ENCODE data around the gene LZTR1. TPM values are rescaled to one million over a fixed set of nuclear protein-coding genes. Genes with fewer than 3 reads are reported as not detected.

The LZTR1 gene
- total RNA-seq, 1 donor from 2014 or later, result 36.7 TPM

DNA sequence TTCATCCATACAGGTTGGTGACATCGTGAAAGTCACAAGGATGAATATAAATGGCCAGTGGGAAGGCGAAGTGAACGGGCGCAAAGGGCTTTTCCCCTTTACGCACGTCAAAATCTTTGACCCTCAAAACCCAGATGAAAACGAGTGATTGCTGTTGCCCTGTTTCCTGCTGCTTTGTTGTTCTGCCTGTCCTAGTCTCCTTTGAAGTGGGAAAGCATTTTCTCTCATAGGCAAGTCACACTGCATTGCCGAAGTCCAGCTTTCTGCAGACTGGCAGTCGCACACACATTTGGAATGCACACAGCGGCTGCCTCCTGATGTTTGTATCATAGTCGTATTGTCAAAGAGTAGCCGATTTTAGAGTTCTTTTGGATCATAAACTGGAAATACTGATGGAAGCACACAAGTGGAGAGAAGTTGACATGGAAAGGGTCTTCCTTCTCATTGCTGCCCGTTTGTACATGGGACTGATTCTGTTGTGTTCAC, 32.4 kb upstream of the LZTR1 start:
- ATAC-seq (no peak), DNase-seq (ENCODE audit: low spot score) (no peak)

DNA sequence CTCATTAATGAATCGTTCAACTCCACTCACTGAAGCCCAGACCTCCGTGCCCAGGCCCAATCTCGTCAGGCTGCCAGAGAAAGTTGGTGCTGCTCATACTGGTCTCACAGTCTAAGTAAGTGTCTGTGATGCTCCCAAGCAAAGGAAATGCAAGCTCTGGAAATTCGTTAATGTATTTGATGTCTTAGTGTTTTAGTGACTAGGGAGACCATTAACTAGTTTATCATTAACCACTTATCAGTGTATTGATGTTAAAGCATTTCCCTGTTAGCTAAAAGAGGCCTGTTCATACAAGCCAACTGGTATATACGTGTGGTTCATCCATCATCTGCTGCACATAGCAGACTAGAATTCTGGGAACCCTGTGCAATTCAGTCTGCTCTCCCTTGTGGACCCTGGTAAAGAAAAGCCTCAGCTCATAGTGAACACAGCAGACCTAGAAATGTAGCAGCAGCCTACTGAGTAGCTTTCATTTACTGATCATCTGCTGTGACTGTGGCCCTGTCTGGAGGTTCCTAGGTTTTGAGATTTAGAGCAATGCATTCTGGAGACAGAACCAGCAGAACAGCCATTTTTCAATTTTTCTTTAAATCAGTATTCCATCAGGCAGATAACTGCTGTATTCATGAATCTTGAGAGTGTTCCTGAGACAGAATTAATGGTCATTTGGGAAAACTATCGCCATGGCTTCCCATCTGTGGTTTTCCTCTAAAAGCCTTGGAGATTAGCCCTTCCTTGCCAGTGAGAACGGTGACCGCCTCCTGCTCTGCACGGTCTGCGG, 30.8 kb upstream of the LZTR1 start:
- DNase-seq (ENCODE audit: low spot score), result no peak
- peak; percentile 22 for ATAC-seq

- DNase-seq (ENCODE audit: low spot score) (peak; percentile 83), ATAC-seq (peak; percentile 65)
Observed at GRCh38 chr22:20951932-20952380, 30.1 kb upstream of the LZTR1 start.

DNA sequence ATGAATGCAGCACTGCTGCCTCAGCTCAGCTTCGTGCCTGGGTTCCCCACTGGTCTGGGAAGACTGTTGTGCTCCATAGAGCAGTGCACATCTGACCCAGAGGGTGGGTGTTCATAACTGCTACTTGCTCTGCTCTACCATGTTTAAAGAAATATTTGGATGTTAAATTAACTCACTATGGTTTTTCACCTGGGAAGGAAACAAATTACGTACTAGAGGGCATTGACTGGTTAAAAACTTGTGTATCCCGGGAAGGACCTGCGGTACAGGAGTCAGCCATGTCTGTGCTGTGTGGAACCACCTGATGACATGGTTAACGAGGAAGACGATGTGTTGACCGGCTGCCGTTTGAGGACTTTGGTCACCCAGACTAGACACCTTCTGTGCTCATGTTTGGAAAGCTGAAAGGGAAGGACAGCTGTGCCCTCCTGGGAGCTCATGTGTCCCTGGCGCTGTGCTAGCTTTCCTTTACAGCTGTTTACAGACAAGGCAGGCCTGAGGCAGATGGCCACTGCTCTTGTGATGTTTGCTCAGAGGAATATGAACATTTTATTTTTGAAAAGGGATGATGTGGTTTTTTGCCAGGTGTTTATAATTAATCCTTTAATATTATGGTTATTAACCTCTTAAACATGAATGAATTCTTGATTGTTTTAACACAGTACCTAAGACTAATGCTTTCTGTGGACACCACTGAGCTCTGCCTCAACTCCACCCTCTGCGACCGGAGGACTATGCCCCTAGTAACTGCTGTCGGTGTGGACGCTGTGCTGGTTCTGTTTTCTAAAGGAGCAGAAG, 29.4 kb upstream of the LZTR1 start:
- ATAC-seq (peak; percentile 53), DNase-seq (ENCODE audit: low spot score) (peak; percentile 82)

GRCh38 chr22:20953342-20953608, 28.8 kb upstream of the LZTR1 start:
- no peak for DNase-seq (ENCODE audit: low spot score)
- ATAC-seq, result no peak

- DNase-seq (ENCODE audit: low spot score), result peak; percentile 80
- peak; percentile 44 for ATAC-seq
Observed at GRCh38 chr22:20953668-20954500, 28.2 kb upstream of the LZTR1 start.

DNA sequence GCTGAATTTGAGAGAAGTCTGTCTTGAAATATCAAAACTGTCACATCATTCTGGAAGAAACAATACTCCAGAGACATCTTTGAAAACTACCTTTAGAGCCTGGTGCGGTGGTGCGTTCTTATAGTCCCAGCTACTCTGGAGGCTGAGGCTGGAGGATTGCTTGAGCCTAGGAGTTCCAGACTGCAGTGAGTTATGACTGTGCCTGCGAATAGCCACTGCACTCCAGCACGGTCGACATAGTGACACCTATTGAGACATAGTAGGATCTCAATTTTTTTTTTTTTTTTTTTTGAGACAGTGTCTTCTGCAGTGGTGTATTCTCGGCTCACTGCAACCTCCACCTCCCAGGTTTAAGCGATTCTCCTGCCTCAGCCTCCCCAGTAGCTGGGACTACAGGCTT, 26.5 kb upstream of the LZTR1 start:
- ATAC-seq, result no peak
- no peak for DNase-seq (ENCODE audit: low spot score)

- ATAC-seq (no peak), DNase-seq (ENCODE audit: low spot score) (no peak)
Observed at GRCh38 chr22:20956258-20957101, 25.6 kb upstream of the LZTR1 start.

- DNase-seq (ENCODE audit: low spot score), result no peak
Observed at GRCh38 chr22:20957102-20957682, 24.9 kb upstream of the LZTR1 start.

GRCh38 chr22:20957683-20958431, 24.2 kb upstream of the LZTR1 start:
- peak; percentile 18 for ATAC-seq
- no peak for DNase-seq (ENCODE audit: low spot score)

More at GRCh38 chr22:20957102-20957682, 24.9 kb upstream of the LZTR1 start:
- peak; percentile 52 for ATAC-seq

DNA sequence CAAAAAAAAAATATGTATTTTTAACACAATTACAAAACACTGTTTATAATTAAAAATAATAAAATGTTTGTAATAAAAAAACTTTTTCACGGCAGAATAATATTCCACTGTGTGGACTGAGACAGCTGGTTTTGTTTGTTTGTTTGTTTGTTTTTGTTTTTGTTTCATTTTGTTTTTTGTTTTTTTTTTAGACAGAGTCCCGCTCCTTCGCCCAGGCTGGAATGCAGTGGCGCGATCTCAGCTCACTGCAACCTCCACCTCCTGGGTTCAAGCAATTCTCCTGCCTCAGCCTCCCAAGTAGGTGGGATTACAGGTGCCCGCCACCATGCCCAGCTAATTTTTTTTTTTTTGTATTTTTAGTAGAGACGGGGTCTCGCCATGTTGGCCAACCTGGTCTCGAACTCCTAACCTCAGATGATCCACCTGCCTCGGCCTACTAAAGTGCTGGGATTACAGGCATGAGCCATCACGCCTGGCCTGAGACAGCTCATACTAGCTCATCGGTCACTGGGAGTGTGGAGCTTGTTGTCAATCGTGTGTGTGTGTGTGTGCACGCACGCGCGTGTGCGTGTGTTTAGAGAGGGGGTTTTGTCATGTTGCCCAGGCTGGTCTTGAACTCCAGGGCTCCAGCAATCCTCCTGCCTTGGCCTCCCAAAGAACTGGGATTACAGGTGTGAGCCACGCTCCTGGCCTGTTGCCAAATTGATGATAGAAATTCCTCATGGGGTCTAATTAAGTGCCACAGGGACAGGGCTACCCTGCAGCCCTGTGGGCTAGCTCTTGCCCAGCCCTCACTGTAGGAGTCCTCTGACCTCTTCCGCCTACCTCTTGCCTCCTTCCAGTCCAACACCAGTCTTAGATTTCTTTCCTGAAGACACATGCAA, 22.3 kb upstream of the LZTR1 start:
- DNase-seq (ENCODE audit: low spot score), result no peak
- no peak for ATAC-seq

- DNase-seq (ENCODE audit: low spot score), result no peak
- ATAC-seq, result no peak
Observed at GRCh38 chr22:20960609-20961008, 21.5 kb upstream of the LZTR1 start.

DNA sequence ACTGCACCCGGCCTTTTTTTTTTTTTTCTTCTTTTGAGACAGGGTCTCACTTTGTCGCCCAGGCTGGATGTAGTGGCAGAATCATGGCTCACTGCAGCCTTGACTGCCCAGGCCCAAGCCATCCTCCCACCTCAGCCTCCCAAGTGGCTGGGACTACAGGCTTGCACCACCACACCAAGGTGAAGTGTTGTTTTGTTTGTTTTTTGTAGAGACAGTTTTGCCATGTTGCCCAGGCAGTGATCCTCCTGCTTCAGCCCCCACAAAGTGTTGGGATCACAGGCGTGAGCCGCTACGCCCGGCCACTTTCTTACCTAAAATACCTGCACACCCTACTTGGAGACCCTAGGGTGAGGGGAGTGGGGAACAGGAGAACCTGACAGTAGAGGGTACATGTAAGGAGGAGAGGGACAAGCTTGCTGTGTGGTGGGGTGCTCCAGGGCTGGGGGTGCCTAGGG, 19.6 kb upstream of the LZTR1 start:
- no peak for ATAC-seq
- DNase-seq (ENCODE audit: low spot score), result no peak

DNA sequence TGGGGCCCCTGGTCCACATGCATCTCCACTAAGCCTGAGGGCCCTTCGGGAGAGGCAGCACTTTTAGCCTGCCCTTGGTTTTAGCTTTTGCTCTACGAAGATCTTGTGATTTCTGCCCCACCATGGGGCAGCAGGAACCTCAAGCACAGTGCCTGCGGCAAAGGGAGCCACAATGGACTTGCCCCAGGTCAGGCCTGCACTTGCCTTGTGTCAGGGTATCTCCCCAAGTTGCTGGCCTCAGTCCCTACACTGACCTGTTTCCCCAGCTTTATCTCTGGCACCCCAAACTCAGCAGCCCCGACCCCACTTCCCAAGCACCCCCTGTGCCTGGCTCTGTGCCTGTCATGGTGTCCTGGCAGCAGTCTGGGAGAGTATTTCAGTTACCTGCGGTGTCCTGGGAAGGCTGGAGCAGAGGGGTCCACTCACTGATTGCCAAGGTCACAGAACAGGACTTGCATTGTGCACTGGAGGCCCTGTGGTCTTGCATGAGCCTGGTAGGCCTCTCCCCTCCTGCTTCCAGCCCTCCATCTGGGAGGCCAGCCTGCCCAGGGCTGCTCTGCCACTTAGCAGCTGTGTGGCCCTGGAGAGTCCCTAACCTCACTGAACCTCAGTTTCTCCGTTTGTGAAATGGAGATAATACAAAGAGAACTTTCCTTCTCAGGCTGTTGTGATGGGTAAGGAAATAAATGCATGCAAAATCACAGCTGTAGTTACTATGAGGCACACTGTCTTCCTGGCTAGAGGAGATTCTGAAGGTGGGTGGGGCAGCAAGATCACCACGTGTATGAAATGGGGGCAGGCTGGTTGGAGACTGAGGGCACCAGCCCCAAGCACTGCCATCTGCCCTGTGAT, 18.7 kb upstream of the LZTR1 start:
- ATAC-seq (no peak), DNase-seq (ENCODE audit: low spot score) (no peak)

DNA sequence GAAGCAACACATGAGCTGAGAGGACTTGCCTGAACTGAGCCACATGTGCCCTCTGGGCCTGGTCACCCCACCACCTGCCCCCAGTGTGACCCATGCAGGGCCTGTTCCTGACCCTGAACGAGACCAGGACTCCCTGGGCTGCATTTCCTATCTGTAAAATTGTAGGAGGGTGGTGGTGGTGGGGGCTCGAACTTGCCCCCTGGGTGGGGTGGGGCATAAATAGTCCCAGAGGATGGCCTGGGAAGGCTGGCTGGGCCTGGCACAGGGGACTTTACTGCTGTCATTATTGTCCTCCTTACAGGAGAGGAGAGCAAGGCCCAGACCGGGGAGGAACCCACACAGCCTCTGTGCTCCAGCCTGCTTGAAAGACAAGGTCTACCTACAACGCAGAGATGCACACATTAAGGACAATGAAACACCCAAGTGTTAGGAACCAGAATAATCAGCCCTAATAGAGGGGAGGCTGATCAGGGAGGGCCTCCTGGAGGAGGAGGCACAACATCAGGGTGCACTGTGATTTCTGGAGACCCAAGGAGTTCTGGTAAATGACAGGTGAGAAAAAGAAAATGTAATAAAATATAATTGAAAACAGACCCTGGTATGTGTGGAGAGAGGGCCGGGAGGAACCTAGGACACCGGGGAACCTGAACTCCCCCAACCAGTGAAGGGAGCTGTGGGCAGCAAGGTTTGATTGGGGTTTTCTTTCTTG, 17.9 kb upstream of the LZTR1 start:
- ATAC-seq (no peak), DNase-seq (ENCODE audit: low spot score) (no peak)

GRCh38 chr22:20964799-20965103, 17.3 kb upstream of the LZTR1 start:
- DNase-seq (ENCODE audit: low spot score) (no peak), ATAC-seq (no peak)

Measured in left lobe of liver (tissue), 2 donors.